Sigmoid colon (tissue), 4 donors: ENCODE data around the gene TMEM43.

Source experiments
- CTCF ChIP-seq, 4 experiments: fragments of 450-650 bp in 3 of 4; fragments of 200-600 bp in 1 of 4; IDR thresholded peaks; one replicate each; pipeline ENCODE4 v1.5.1; 2016 to 2019; ENCODE audit warnings: antibody characterized with exemption in 4 of 4, mild to moderate bottlenecking in 3 of 4, moderate library complexity in 2 of 4
- POLR2AphosphoS5 ChIP-seq, 4 donors: sonication (generic); formaldehyde crosslinking; IDR thresholded peaks; one replicate each; pipeline ENCODE4 v1.6.1; 2017; ENCODE audit warnings: antibody characterized with exemption in 4 of 4

GRCh38 chr3:14082108-14082657 is 42.7 kb upstream of the TMEM43 start:
- no peak for TF ChIP-seq CTCF (IDR thresholded peaks at IDR 0.05)
- no peak for TF ChIP-seq POLR2AphosphoS5 (IDR thresholded peaks at IDR 0.05)
